K562 (cell line): ENCODE measurements around the gene SYS1. TPM values are rescaled to one million over a fixed set of nuclear protein-coding genes. Genes with fewer than 3 reads are reported as not detected.

ENCODE experiments used
- CCAR2 ChIP-seq: fragments of 200-400 bp; formaldehyde crosslinking; IDR thresholded peaks from 2 replicates; pipeline ENCODE4 v1.6.1; 2017; ENCODE audit warnings: mild to moderate bottlenecking, low read depth, low read length
- CHCHD3 ChIP-seq: fragments of 250-450 bp; sonication (Bioruptor Pico); IDR thresholded peaks from 2 replicates; pipeline ENCODE4 v2.1.2; 2022; ENCODE audit warnings: mild to moderate bottlenecking
- LCOR ChIP-seq: sonication (generic); formaldehyde crosslinking; IDR thresholded peaks from 2 replicates; pipeline ENCODE4 v1.8.0; 2022; ENCODE audit warnings: mild to moderate bottlenecking, missing genetic modification reagents
- MAFF ChIP-seq: IDR thresholded peaks from 2 replicates; pipeline ENCODE4 v1.6.1; 2012; ENCODE audit warnings: low read length, improper control_type of control experiment
- NCOA6 ChIP-seq: fragments of 450-650 bp; IDR thresholded peaks from 2 replicates; pipeline ENCODE4 v1.6.1; 2017; ENCODE audit warnings: mild to moderate bottlenecking
- TBP ChIP-seq: optimal IDR thresholded peaks from 2 replicates; pipeline ENCODE3; 2011; ENCODE audit warnings: low read depth, low read length, improper control_type of control experiment
- TSC22D4 ChIP-seq: fragments of 450-650 bp; IDR thresholded peaks from 2 replicates; pipeline ENCODE4 v1.6.1; 2016; ENCODE audit warnings: missing genetic modification characterization, missing biosample characterization, control low read depth
- ZNF551 ChIP-seq: fragments of 250-450 bp; sonication (Bioruptor Pico); IDR thresholded peaks from 2 replicates; pipeline ENCODE4 v1.5.0; 2021; ENCODE audit warnings: mild to moderate bottlenecking, moderate library complexity
- polyA plus RNA-seq, 8 experiments: library from polyadenylated mRNA; depleted of rRNA in 4 of 8; stranded (reverse) in 5 of 8; unstranded in 3 of 8; fragments of >200 nt; fragmentation: Nextera tagmentation in 2 of 8; fragmentation: Illumina TruSeq in 1 of 8; extraction: Ambion mirVana in 2 of 8; extraction: Trizol in 1 of 8; gene quantifications; 2 replicates each; pipeline versions ENCODE4 v1.2.1 to v1.2.3, GENCODE V29; 2011 to 2014; ENCODE audit warnings: inconsistent platforms in 1 of 8, missing spikeins in 1 of 8
- total RNA-seq, 7 experiments: library from RNA; depleted of rRNA in 6 of 7; stranded (reverse); fragments of >200 nt in 6 of 7; fragmentation: Illumina TruSeq in 2 of 7; extraction: Trizol in 2 of 7; gene quantifications; 2 replicates each; pipeline versions ENCODE4 v1.2.1 to v1.2.3, GENCODE V29; 2011 to 2021; ENCODE audit warnings: low replicate concordance in 1 of 7
- TF ChIP-seq, protein P1 (sequence below): fragments of 200-600 bp; sonication (generic); IDR thresholded peaks from one replicate; pipeline ENCODE4 v1.6.1; 2012; ENCODE audit warnings: mild to moderate bottlenecking, low read depth, low read length, inconsistent platforms
- TF ChIP-seq, protein P2 (sequence below), 2 experiments: IDR thresholded peaks in 1 of 2; conservative IDR thresholded peaks in 1 of 2; 2 replicates each; pipeline ENCODE4 v1.6.1; 2016; ENCODE audit warnings: low read depth in 2 of 2, mild to moderate bottlenecking in 1 of 2, missing compliant biosample characterization in 1 of 2, missing genetic modification characterization in 1 of 2, moderate library complexity in 1 of 2
- TF ChIP-seq, protein P3 (sequence below): fragments of 250-450 bp; sonication (Bioruptor Pico); IDR thresholded peaks from 2 replicates; pipeline ENCODE4 v1.8.0; 2022; ENCODE audit warnings: moderate library complexity, mild to moderate bottlenecking, inconsistent platforms

Gene SYS1
- total and polyA plus RNA-seq, 9 of the 15 experiments (the other 6 are each of a cell fraction or from before 2014, with no cell fraction given) = 11.1 to 25.2 (median 17.5) TPM

DNA sequence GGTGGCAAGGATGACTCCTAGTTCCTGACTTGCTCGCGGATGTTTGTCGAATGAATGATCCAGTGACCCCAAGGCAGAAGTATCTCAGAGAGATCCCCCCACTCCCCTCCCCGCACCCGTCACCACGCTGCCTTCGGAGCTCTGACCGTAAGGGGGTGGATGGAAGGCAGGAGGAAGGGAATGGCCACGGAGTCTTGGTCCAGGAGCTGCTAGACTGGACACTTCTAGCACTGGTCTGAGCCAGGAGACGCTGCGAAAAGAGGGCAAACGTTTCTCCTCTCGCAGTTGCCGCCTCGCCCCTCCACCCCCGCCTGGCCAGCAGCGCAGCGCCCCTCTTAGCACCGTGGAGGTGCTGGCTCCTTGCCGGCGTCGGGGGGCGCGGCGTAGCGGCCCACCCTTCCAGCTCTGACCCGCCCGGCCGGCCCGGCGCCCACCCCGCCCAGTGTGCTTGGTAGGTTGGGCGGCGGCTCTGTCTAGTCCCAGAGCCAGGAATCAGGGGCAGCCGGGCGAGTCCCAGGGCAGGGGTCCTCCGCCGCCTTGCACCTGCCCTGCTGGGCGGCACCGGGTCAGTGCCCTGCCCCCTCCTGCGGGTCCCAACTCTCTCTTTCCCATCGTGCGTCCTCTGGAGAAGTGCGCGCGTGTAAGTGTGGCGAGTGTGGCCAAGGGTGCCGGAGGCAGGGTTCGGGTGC lies 42.8 kb downstream of the SYS1 start (continued):
- TF ChIP-seq, protein P1, sequence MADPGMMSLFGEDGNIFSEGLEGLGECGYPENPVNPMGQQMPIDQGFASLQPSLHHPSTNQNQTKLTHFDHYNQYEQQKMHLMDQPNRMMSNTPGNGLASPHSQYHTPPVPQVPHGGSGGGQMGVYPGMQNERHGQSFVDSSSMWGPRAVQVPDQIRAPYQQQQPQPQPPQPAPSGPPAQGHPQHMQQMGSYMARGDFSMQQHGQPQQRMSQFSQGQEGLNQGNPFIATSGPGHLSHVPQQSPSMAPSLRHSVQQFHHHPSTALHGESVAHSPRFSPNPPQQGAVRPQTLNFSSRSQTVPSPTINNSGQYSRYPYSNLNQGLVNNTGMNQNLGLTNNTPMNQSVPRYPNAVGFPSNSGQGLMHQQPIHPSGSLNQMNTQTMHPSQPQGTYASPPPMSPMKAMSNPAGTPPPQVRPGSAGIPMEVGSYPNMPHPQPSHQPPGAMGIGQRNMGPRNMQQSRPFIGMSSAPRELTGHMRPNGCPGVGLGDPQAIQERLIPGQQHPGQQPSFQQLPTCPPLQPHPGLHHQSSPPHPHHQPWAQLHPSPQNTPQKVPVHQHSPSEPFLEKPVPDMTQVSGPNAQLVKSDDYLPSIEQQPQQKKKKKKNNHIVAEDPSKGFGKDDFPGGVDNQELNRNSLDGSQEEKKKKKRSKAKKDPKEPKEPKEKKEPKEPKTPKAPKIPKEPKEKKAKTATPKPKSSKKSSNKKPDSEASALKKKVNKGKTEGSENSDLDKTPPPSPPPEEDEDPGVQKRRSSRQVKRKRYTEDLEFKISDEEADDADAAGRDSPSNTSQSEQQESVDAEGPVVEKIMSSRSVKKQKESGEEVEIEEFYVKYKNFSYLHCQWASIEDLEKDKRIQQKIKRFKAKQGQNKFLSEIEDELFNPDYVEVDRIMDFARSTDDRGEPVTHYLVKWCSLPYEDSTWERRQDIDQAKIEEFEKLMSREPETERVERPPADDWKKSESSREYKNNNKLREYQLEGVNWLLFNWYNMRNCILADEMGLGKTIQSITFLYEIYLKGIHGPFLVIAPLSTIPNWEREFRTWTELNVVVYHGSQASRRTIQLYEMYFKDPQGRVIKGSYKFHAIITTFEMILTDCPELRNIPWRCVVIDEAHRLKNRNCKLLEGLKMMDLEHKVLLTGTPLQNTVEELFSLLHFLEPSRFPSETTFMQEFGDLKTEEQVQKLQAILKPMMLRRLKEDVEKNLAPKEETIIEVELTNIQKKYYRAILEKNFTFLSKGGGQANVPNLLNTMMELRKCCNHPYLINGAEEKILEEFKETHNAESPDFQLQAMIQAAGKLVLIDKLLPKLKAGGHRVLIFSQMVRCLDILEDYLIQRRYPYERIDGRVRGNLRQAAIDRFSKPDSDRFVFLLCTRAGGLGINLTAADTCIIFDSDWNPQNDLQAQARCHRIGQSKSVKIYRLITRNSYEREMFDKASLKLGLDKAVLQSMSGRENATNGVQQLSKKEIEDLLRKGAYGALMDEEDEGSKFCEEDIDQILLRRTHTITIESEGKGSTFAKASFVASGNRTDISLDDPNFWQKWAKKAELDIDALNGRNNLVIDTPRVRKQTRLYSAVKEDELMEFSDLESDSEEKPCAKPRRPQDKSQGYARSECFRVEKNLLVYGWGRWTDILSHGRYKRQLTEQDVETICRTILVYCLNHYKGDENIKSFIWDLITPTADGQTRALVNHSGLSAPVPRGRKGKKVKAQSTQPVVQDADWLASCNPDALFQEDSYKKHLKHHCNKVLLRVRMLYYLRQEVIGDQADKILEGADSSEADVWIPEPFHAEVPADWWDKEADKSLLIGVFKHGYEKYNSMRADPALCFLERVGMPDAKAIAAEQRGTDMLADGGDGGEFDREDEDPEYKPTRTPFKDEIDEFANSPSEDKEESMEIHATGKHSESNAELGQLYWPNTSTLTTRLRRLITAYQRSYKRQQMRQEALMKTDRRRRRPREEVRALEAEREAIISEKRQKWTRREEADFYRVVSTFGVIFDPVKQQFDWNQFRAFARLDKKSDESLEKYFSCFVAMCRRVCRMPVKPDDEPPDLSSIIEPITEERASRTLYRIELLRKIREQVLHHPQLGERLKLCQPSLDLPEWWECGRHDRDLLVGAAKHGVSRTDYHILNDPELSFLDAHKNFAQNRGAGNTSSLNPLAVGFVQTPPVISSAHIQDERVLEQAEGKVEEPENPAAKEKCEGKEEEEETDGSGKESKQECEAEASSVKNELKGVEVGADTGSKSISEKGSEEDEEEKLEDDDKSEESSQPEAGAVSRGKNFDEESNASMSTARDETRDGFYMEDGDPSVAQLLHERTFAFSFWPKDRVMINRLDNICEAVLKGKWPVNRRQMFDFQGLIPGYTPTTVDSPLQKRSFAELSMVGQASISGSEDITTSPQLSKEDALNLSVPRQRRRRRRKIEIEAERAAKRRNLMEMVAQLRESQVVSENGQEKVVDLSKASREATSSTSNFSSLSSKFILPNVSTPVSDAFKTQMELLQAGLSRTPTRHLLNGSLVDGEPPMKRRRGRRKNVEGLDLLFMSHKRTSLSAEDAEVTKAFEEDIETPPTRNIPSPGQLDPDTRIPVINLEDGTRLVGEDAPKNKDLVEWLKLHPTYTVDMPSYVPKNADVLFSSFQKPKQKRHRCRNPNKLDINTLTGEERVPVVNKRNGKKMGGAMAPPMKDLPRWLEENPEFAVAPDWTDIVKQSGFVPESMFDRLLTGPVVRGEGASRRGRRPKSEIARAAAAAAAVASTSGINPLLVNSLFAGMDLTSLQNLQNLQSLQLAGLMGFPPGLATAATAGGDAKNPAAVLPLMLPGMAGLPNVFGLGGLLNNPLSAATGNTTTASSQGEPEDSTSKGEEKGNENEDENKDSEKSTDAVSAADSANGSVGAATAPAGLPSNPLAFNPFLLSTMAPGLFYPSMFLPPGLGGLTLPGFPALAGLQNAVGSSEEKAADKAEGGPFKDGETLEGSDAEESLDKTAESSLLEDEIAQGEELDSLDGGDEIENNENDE = no peak
- peak; percentile 8 for TF ChIP-seq TBP
- no peak for TF ChIP-seq MAFF
- TF ChIP-seq CHCHD3 (CRISPR knock-in tag) = no peak
- no peak for TF ChIP-seq TSC22D4 (tag)
- no peak for TF ChIP-seq NCOA6
- TF ChIP-seq CCAR2 = no peak
- TF ChIP-seq, protein P2, sequence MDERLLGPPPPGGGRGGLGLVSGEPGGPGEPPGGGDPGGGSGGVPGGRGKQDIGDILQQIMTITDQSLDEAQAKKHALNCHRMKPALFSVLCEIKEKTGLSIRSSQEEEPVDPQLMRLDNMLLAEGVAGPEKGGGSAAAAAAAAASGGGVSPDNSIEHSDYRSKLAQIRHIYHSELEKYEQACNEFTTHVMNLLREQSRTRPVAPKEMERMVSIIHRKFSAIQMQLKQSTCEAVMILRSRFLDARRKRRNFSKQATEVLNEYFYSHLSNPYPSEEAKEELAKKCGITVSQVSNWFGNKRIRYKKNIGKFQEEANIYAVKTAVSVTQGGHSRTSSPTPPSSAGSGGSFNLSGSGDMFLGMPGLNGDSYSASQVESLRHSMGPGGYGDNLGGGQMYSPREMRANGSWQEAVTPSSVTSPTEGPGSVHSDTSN (CRISPR knock-in tag; IDR thresholded peaks at IDR 0.05; ENCODE audit: low read depth) = no peak
- TF ChIP-seq, protein P2 (tag; conservative IDR thresholded peaks at IDR 0.05; ENCODE audit: low read depth) = no peak
- TF ChIP-seq, protein P3, sequence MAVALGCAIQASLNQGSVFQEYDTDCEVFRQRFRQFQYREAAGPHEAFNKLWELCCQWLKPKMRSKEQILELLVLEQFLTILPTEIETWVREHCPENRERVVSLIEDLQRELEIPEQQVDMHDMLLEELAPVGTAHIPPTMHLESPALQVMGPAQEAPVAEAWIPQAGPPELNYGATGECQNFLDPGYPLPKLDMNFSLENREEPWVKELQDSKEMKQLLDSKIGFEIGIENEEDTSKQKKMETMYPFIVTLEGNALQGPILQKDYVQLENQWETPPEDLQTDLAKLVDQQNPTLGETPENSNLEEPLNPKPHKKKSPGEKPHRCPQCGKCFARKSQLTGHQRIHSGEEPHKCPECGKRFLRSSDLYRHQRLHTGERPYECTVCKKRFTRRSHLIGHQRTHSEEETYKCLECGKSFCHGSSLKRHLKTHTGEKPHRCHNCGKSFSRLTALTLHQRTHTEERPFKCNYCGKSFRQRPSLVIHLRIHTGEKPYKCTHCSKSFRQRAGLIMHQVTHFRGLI (CRISPR knock-in tag) = no peak
- no peak for TF ChIP-seq LCOR (CRISPR knock-in tag)
- no peak for TF ChIP-seq ZNF551 (CRISPR knock-in tag)
